Central memory CD8-positive, alpha-beta T cell (primary cell): ENCODE measurements around the gene ACSS1.

Experiments used
- ATAC-seq: fragments of 150-1000 bp; cut with Tn5 transposase; replicated peaks from 2 replicates; pipeline ENCODE4 v1.10.0; 2022; ENCODE audit warnings: mild to moderate bottlenecking, moderate FRiP score, moderate number of reproducible peaks; ENCODE audit not compliant: poor library complexity, severe bottlenecking; ENCODE audit errors: extremely low read depth
- DNase-seq, 2 donors: peaks; one replicate each; pipeline ENCODE4 v3.0.0; 2021; ENCODE audit warnings: low spot score in 2 of 2
- H3K27ac Mint-ChIP-seq: one replicate; pipeline ENCODE4 v1.8.0; 2022; ENCODE audit warnings: low read depth, mild to moderate bottlenecking, moderate library complexity, mixed read lengths
- H3K27me3 Mint-ChIP-seq: one replicate; pipeline ENCODE4 v1.8.0; 2022; ENCODE audit warnings: mixed read lengths
- H3K36me3 Mint-ChIP-seq: one replicate; pipeline ENCODE4 v1.8.0; 2022; ENCODE audit warnings: mild to moderate bottlenecking, moderate library complexity, mixed read lengths; ENCODE audit not compliant: insufficient read depth
- H3K4me1 Mint-ChIP-seq: one replicate; pipeline ENCODE4 v1.8.0; 2022; ENCODE audit warnings: mixed read lengths
- H3K4me3 Mint-ChIP-seq: one replicate; pipeline ENCODE4 v1.8.0; 2022; ENCODE audit warnings: mild to moderate bottlenecking, moderate library complexity, mixed read lengths
- H3K9me3 Mint-ChIP-seq: one replicate; pipeline ENCODE4 v1.8.0; 2022; ENCODE audit warnings: mixed read lengths

Gene ACSS1

GRCh38 chr20:24965065-24965919 lies 92.6 kb downstream of the ACSS1 start:
- DNase-seq (no peak), ATAC-seq (no peak)
- Mint-ChIP-seq H3K36me3 (peaks cover 85% of the 10 kb centered on the region), H3K27me3 (no peaks in the 10 kb centered on the region), H3K4me3 (peak overlapping the region; percentile 74), H3K27ac (peak overlapping the region; percentile 96), H3K4me1 (peaks cover 76% of the 10 kb centered on the region), H3K9me3 (no peaks in the 10 kb centered on the region)

- ATAC-seq (no peak), DNase-seq (no peak)
- Mint-ChIP-seq H3K36me3 (peaks cover 84% of the 10 kb centered on the region), H3K27ac (peak overlapping the region; percentile 96), H3K4me1 (peaks cover 82% of the 10 kb centered on the region), H3K4me3 (peak overlapping the region; percentile 74), H3K9me3 (no peaks in the 10 kb centered on the region), H3K27me3 (no peaks in the 10 kb centered on the region)
Measured at GRCh38 chr20:24964506-24964840, 93.5 kb downstream of the ACSS1 start.

GRCh38 chr20:24963672-24964505 lies 94.0 kb downstream of the ACSS1 start:
- peaks cover 82% of the 10 kb centered on the region for H3K4me1 Mint-ChIP-seq

DNA sequence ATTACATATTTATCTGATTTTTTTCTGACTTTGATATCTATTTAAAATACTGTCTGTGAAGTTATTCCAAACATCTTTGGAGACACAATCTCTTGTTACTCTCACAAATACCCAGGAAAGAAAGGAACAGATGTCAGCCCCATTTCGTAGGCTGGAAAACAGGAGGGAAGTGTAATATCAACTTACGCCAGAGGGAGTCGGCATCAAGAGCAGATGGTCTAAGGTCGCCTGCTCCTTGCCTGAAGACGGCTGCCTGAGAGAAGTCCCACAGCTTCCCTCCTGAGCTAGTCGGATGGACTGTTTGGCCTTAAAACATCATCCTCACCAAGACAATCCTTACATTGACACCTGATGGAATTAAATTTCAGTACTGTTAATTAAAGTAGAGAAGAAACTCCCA lies 95.4 kb downstream of the ACSS1 start:
- no peak for DNase-seq
- H3K4me1 Mint-ChIP-seq, result peaks cover 80% of the 10 kb centered on the region
- peaks cover 83% of the 10 kb centered on the region for H3K36me3 Mint-ChIP-seq
- ATAC-seq, result no peak
- peak overlapping the region; percentile 96 for H3K27ac Mint-ChIP-seq
- peak overlapping the region; percentile 74 for H3K4me3 Mint-ChIP-seq
- H3K27me3 Mint-ChIP-seq, result no peaks in the 10 kb centered on the region
- H3K9me3 Mint-ChIP-seq, result no peaks in the 10 kb centered on the region

More at GRCh38 chr20:24963672-24964505, 94.0 kb downstream of the ACSS1 start:
- no peak for ATAC-seq
- H3K9me3 Mint-ChIP-seq, result no peaks in the 10 kb centered on the region
- peak overlapping the region; percentile 96 for H3K27ac Mint-ChIP-seq
- no peak for DNase-seq
- H3K27me3 Mint-ChIP-seq, result no peaks in the 10 kb centered on the region
- H3K36me3 Mint-ChIP-seq, result peaks cover 84% of the 10 kb centered on the region
- H3K4me3 Mint-ChIP-seq, result peak overlapping the region; percentile 74

DNA sequence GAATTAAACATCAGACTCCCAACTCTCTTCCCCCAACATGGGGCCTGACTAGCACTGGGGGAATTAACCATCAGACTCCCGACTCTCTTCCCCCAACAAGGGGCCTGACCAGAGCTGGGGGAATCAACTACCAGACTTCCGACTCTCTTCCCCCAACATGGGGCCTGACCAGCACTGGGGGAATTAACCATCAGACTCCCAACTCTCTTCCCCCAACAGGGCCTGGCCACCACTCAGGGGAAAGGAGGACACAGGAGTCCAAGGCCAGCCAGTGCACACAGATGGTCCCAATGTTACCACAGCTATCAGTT lies 95.8 kb downstream of the ACSS1 start:
- Mint-ChIP-seq H3K4me3 (peak overlapping the region; percentile 74), H3K9me3 (no peaks in the 10 kb centered on the region), H3K27ac (peak overlapping the region; percentile 96), H3K36me3 (peaks cover 84% of the 10 kb centered on the region), H3K27me3 (no peaks in the 10 kb centered on the region), H3K4me1 (peaks cover 77% of the 10 kb centered on the region)
- DNase-seq, result no peak
- ATAC-seq, result no peak

DNA sequence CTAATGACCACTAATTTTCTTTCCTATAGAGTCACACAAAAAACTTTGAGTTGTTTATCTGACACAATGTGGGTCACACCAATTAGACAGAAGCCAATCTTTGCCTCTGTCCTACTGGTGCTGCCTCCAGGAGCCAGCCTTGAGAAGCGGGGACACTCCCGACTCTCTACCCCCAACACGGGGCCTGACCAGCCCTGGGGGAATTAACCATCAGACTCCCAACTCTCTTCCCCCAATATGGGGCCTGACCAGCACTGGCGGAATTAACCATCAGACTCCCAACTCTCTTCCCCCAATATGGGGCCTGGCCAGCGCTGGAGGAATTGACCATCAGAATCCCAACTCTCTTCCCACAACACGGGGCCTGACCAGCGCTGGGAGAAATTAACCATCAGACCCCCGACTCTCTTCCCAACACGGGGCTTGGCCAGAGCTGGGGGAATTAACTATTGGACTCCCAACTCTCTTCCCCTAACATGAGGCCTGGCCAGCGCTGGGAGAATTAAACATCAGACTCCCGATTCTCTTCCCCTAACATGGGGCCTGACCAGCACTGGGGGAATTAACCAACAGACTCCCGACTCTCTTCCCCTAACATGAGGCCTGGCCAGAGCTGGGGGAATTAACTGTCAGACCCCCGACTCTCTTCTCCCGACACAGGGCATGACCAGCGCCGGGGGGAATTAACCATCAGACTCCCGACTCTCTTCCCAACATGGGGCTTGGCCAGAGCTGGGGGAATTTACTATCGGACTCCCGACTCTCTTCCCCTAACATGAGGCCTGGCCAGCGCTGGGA lies 96.4 kb downstream of the ACSS1 start:
- Mint-ChIP-seq H3K27me3 (no peaks in the 10 kb centered on the region), H3K36me3 (peaks cover 84% of the 10 kb centered on the region), H3K4me1 (peaks cover 75% of the 10 kb centered on the region), H3K4me3 (peak overlapping the region; percentile 74), H3K27ac (peak overlapping the region; percentile 96), H3K9me3 (no peaks in the 10 kb centered on the region)
- ATAC-seq (peak; percentile 39), DNase-seq (no peak)

DNA sequence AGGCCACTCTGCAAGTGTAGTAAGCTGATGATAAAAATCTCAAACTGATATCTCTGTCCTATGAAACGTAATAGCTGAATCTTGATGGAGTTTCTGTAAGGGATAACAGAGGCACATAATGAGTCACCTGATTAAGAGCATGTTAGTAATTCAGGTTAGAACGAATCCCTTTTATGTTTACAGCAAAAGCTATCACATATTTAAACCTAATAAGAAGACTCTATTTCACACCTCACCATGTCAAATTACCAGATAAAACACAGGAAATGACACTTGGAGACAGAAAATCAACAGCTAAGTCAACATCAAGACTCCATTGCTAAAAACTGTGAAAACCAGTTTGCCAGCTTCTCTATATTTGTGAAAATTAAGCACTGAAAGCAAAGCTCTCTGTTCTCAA lies 97.1 kb downstream of the ACSS1 start:
- Mint-ChIP-seq H3K9me3 (no peaks in the 10 kb centered on the region), H3K27me3 (no peaks in the 10 kb centered on the region), H3K36me3 (peaks cover 84% of the 10 kb centered on the region), H3K4me3 (peak overlapping the region; percentile 74), H3K27ac (peak overlapping the region; percentile 96), H3K4me1 (peaks cover 76% of the 10 kb centered on the region)
- no peak for DNase-seq
- peak; percentile 84 for ATAC-seq

- ATAC-seq (peak; percentile 4), DNase-seq (no peak)
- Mint-ChIP-seq H3K36me3 (peaks cover 85% of the 10 kb centered on the region), H3K4me1 (peaks cover 76% of the 10 kb centered on the region), H3K4me3 (peak overlapping the region; percentile 74), H3K27ac (peak overlapping the region; percentile 96), H3K9me3 (no peaks in the 10 kb centered on the region), H3K27me3 (no peaks in the 10 kb centered on the region)
Measured at GRCh38 chr20:24960302-24960801, 97.6 kb downstream of the ACSS1 start.

DNA sequence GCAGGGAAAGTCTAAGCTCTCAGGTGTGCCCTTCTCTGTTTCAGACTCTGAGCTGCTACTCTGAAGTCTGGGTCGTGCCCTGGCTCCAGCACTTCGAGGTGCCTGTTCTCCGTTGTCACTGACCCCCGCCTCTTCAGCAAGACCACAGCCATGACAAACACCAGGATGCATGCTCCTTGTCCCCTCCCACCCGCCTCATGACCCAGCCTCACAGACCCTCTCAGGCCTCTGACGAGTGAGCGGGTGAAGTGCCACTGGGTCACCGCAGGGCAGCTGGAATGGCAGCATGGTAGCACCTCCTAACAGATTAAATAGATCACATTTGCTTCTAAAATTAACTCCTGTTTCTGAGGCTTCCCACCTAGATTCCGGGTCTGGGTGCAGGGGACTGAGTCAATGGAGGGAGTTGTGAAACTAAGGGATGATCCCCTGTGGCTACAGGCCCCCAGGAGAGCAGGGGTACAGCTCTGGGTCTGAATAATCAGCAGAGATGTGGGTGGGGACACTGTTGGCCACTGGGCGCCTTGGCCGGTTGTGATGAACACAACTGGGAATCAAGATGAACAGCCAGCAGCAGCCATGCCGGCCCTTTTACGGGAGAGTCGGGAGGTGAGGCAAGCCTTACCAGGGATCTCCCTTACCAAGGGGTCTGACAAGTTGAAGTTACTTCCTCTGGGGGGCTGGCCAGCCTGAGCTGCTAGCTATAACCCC lies 98.2 kb downstream of the ACSS1 start:
- DNase-seq (no peak), ATAC-seq (no peak)
- H3K27ac Mint-ChIP-seq, result peak overlapping the region; percentile 96
- peaks cover 76% of the 10 kb centered on the region for H3K4me1 Mint-ChIP-seq
- no peaks in the 10 kb centered on the region for H3K27me3 Mint-ChIP-seq
- peaks cover 85% of the 10 kb centered on the region for H3K36me3 Mint-ChIP-seq
- H3K4me3 Mint-ChIP-seq, result peak overlapping the region; percentile 74
- H3K9me3 Mint-ChIP-seq, result no peaks in the 10 kb centered on the region

- Mint-ChIP-seq H3K4me3 (peak overlapping the region; percentile 74), H3K27me3 (no peaks in the 10 kb centered on the region), H3K4me1 (peaks cover 76% of the 10 kb centered on the region), H3K36me3 (peaks cover 84% of the 10 kb centered on the region), H3K9me3 (no peaks in the 10 kb centered on the region), H3K27ac (peak overlapping the region; percentile 96)
- ATAC-seq (no peak), DNase-seq (no peak)
Measured at GRCh38 chr20:24958506-24959385, 99.2 kb downstream of the ACSS1 start.

DNA sequence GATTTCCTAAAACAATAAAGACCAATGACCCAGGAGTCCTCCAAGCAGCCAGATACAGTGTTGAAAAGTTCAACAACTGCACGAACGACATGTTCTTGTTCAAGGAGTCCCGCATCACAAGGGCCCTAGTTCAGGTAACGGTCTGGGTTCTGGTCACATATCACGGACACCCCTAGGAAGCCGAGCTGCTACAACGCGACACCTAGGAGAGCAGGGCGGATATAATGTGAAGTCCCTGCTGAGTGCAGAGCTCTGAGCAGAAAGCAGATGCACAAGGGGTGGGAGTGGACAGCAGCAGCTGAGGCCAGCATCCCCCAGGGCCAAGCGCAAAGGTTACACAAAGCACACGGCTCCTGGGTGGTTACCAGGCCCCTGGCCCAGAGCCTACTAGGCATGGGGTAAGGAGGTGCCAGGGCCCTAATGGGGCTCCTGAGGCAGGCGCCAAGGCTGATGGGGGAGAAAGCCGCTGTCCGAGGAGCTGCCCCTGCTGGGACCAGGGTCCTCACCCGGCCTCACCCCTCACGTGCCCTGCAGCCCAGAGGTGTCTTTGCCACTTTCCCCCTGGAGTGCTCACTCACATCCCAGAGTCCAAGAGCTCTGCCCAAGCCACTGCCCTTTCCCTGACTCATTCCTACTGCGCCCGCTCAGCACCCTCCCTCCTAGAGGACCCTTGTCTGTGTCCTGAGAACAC lies 100.5 kb downstream of the ACSS1 start:
- peaks cover 77% of the 10 kb centered on the region for H3K4me1 Mint-ChIP-seq
- no peak for DNase-seq
- no peaks in the 10 kb centered on the region for H3K27me3 Mint-ChIP-seq
- no peaks in the 10 kb centered on the region for H3K9me3 Mint-ChIP-seq
- no peak for ATAC-seq
- H3K27ac Mint-ChIP-seq, result peak overlapping the region; percentile 96
- peak overlapping the region; percentile 58 for H3K4me3 Mint-ChIP-seq
- peaks cover 87% of the 10 kb centered on the region for H3K36me3 Mint-ChIP-seq
